DMS153 treated with DMSO at 0.1 percent for 48 hours (cell line): ENCODE measurements around the gene F2RL2.

ENCODE experiments used
- DNase-seq: peaks from one replicate; lab custom pipeline; 2025; ENCODE audit not compliant: unreplicated experiment; lab: John Stamatoyannopoulos, UW

The F2RL2 gene

GRCh38 chr5:76622973-76623596 lies at the start of gene F2RL2:
Gene F2RL2 (minus strand): TSS chr5:76623403. CDS start chr5:76623230, 173 bp downstream.
- no peak for DNase-seq

GRCh38 chr5:76672242-76672641 lies 49.0 kb upstream of the F2RL2 start:
- no peak for DNase-seq

GRCh38 chr5:76670508-76670907 lies 47.3 kb upstream of the F2RL2 start:
- DNase-seq: no peak

- no peak for DNase-seq
These were observed 46.0 kb upstream of the F2RL2 start for GRCh38 chr5:76669245-76669644.

GRCh38 chr5:76667495-76667894 lies 44.3 kb upstream of the F2RL2 start:
- DNase-seq: no peak

GRCh38 chr5:76664079-76664478 lies 40.9 kb upstream of the F2RL2 start:
- DNase-seq: no peak

GRCh38 chr5:76663573-76663972 lies 40.4 kb upstream of the F2RL2 start:
- no peak for DNase-seq

GRCh38 chr5:76662521-76662920 lies 39.3 kb upstream of the F2RL2 start:
- no peak for DNase-seq

GRCh38 chr5:76660360-76660759 lies 37.2 kb upstream of the F2RL2 start:
- DNase-seq: no peak

GRCh38 chr5:76657683-76658311 lies 34.6 kb upstream of the F2RL2 start:
- DNase-seq: no peak

- no peak for DNase-seq
These were observed 33.9 kb upstream of the F2RL2 start for GRCh38 chr5:76657091-76657490.

GRCh38 chr5:76652809-76653414 lies 29.7 kb upstream of the F2RL2 start:
- DNase-seq: no peak

GRCh38 chr5:76649140-76649539 lies 25.9 kb upstream of the F2RL2 start:
- DNase-seq: no peak

- DNase-seq: no peak
These were observed 20.2 kb upstream of the F2RL2 start for GRCh38 chr5:76643371-76643770.

- no peak for DNase-seq
These were observed 19.3 kb upstream of the F2RL2 start for GRCh38 chr5:76642390-76643040.

- DNase-seq: peak; percentile 0
These were observed 18.4 kb upstream of the F2RL2 start for GRCh38 chr5:76641514-76642120.

- DNase-seq: no peak
These were observed 15.3 kb upstream of the F2RL2 start for GRCh38 chr5:76638479-76638878.

- no peak for DNase-seq
These were observed 14.3 kb upstream of the F2RL2 start for GRCh38 chr5:76637490-76637889.

- DNase-seq: no peak
These were observed 11.5 kb upstream of the F2RL2 start for GRCh38 chr5:76634661-76635060.

GRCh38 chr5:76626738-76627137 lies 3.5 kb upstream of the F2RL2 start:
- no peak for DNase-seq

- DNase-seq: no peak
These were observed 2.0 kb upstream of the F2RL2 start for GRCh38 chr5:76625087-76625815.
